SK-N-SH (cell line): ENCODE data around the gene B4GALNT3. TPM values are rescaled to one million over a fixed set of nuclear protein-coding genes. Genes with fewer than 3 reads are reported as not detected.

Source experiments
- CTCF ChIA-PET: fragments of 300-600, 350-600 bp; formaldehyde crosslinking; extraction: SDS; loops from one replicate; lab custom pipeline; 2021; lab: Yijun Ruan, JAX
- POLR2A ChIA-PET: fragments of 350-600 bp; sonication (Branson Sonifier 250); formaldehyde crosslinking; extraction: SDS; loops from one replicate; lab custom pipeline; 2020; ENCODE audit warnings: antibody characterized with exemption, inconsistent platforms; lab: Yijun Ruan, JAX
- DNase-seq: peaks from one replicate; pipeline ENCODE4 v3.0.0; 2012
- H2AFZ ChIP-seq: fragments of 200-600 bp; sonication (generic); 2 replicates; pipeline ENCODE4 v1.8.1; 2016; ENCODE audit warnings: antibody characterized with exemption, mild to moderate bottlenecking, low read depth
- H3F3A ChIP-seq: fragments of 200-600 bp; sonication (generic); replicated peaks from 2 replicates; pipeline ENCODE3; 2016; ENCODE audit warnings: antibody characterized with exemption, mild to moderate bottlenecking; ENCODE audit not compliant: insufficient read depth
- H3K27ac ChIP-seq, 2 experiments: fragments of 200-500 bp in 1 of 2; fragments of 200-600 bp in 1 of 2; sonication (Bioruptor generic) in 1 of 2; sonication (generic), shearing (Covaris generic) in 1 of 2; 2 replicates each; pipeline versions ENCODE4 v1.5.1 to v1.6.1; 2014 to 2016; ENCODE audit warnings: low read depth in 2 of 2, inconsistent platforms in 1 of 2, low read length in 1 of 2, mild to moderate bottlenecking in 1 of 2, mixed read lengths in 1 of 2
- H3K27me3 ChIP-seq: fragments of 200-600 bp; sonication (generic), shearing (Covaris generic); 2 replicates; pipeline ENCODE4 v1.6.1; 2016; ENCODE audit warnings: mixed run types; ENCODE audit not compliant: insufficient read depth
- H3K36me3 ChIP-seq, 2 experiments: fragments of 200-500 bp in 1 of 2; fragments of 200-600 bp in 1 of 2; sonication (Bioruptor generic) in 1 of 2; sonication (generic) in 1 of 2; replicated peaks in 1 of 2; 2 replicates each; pipeline versions ENCODE3 to v1.5.1; 2014 to 2016; ENCODE audit warnings: low read length in 1 of 2, mild to moderate bottlenecking in 1 of 2; ENCODE audit not compliant: insufficient read depth in 2 of 2, control insufficient read depth in 1 of 2
- H3K4me1 ChIP-seq, 2 experiments: fragments of 200-500 bp in 1 of 2; fragments of 200-600 bp in 1 of 2; sonication (Bioruptor generic) in 1 of 2; sonication (generic), shearing (Covaris generic) in 1 of 2; 2 replicates each; pipeline versions ENCODE4 v1.5.1 to v1.6.1; 2014 to 2016; ENCODE audit warnings: low read depth in 1 of 2, low read length in 1 of 2, mixed run types in 1 of 2; ENCODE audit not compliant: insufficient read depth in 2 of 2, control insufficient read depth in 1 of 2
- H3K4me2 ChIP-seq: fragments of 200-600 bp; sonication (generic), shearing (Covaris generic); 2 replicates; pipeline ENCODE4 v1.6.1; 2017; ENCODE audit warnings: mixed run types
- H3K4me3 ChIP-seq, 2 experiments: fragments of 200-500 bp in 1 of 2; fragments of 200-600 bp in 1 of 2; sonication (Bioruptor generic) in 1 of 2; sonication (generic), shearing (Covaris generic) in 1 of 2; 2 replicates each; pipeline versions ENCODE4 v1.5.1 to v1.8.1; 2014 to 2016; ENCODE audit warnings: low read depth in 2 of 2, inconsistent platforms in 1 of 2, low read length in 1 of 2, mild to moderate bottlenecking in 1 of 2, mixed read lengths in 1 of 2, moderate library complexity in 1 of 2
- H3K79me2 ChIP-seq: fragments of 200-600 bp; sonication (generic); 2 replicates; pipeline ENCODE4 v1.8.1; 2017; ENCODE audit warnings: mild to moderate bottlenecking; ENCODE audit not compliant: insufficient read depth
- H3K9ac ChIP-seq: fragments of 200-600 bp; sonication (generic); 2 replicates; pipeline ENCODE4 v1.6.1; 2017; ENCODE audit warnings: mixed run types
- H3K9me2 ChIP-seq: fragments of 200-600 bp; sonication (generic); 2 replicates; pipeline ENCODE4 v1.6.1; 2017; ENCODE audit warnings: mixed run types
- H3K9me3 ChIP-seq: fragments of 200-600 bp; sonication (generic); 2 replicates; pipeline ENCODE4 v1.6.1; 2017; ENCODE audit warnings: mixed run types, mild to moderate bottlenecking, moderate library complexity
- H4K20me1 ChIP-seq: fragments of 200-600 bp; sonication (generic); 2 replicates; pipeline ENCODE4 v1.6.1; 2017; ENCODE audit warnings: mild to moderate bottlenecking, mixed run types; ENCODE audit not compliant: insufficient read depth
- ELF1 ChIP-seq: IDR thresholded peaks from 2 replicates; pipeline ENCODE4 v1.4.0; 2012
- GABPA ChIP-seq: IDR thresholded peaks from 2 replicates; pipeline ENCODE4 v1.4.0; 2012; ENCODE audit warnings: low read depth, mild to moderate bottlenecking
- JUND ChIP-seq: IDR thresholded peaks from 2 replicates; pipeline ENCODE4 v1.4.0; 2012
- NFIC ChIP-seq: IDR thresholded peaks from 2 replicates; pipeline ENCODE4 v1.4.0; 2012; ENCODE audit warnings: borderline replicate concordance
- POLR2AphosphoS5 ChIP-seq: IDR thresholded peaks from 2 replicates; pipeline ENCODE4 v1.6.1; 2012; ENCODE audit warnings: low read depth, low read length
- REST ChIP-seq: IDR thresholded peaks from 2 replicates; pipeline ENCODE4 v1.6.1; 2012; ENCODE audit warnings: mild to moderate bottlenecking, low read depth, low read length, moderate library complexity
- RXRA ChIP-seq: IDR thresholded peaks from 2 replicates; pipeline ENCODE4 v1.4.0; 2012; ENCODE audit warnings: low read depth, mild to moderate bottlenecking, borderline replicate concordance
- TAF1 ChIP-seq: IDR thresholded peaks from 2 replicates; pipeline ENCODE4 v1.6.1; 2012; ENCODE audit warnings: low read depth, mild to moderate bottlenecking, low read length, moderate library complexity, borderline replicate concordance
- TCF12 ChIP-seq: IDR thresholded peaks from 2 replicates; pipeline ENCODE4 v1.4.0; 2012
- WGBS: methylation state at CpG from one replicate; pipeline ENCODE4 v1.1.6; 2017; ENCODE audit warnings: low lambda C conversion rate; 5-methylcytosine and 5-hydroxymethylcytosine counted together
- polyA plus RNA-seq, 3 experiments: library from polyadenylated mRNA; depleted of rRNA; stranded (reverse); fragments of >200 nt; gene quantifications; 2 replicates each; pipeline ENCODE4 v1.2.3, GENCODE V29; 2012

Gene B4GALNT3
- polyA plus RNA-seq, 1 of the 3 experiments (the other 2 are of a cell fraction) = 0.53 TPM

- Histone ChIP-seq H3K9me3 (no peaks in the 10 kb centered on the region), H3K27ac (no peak overlapping the region), H3F3A (no peaks in the 10 kb centered on the region), H3K79me2 (no peaks in the 10 kb centered on the region), H3K27me3 (peaks cover 39% of the 10 kb centered on the region), H3K9ac (no peak overlapping the region), H2AFZ (no peak overlapping the region), H3K4me2 (no peak overlapping the region), H3K36me3 (no peaks in the 10 kb centered on the region), H3K9me2 (no peaks in the 10 kb centered on the region), H4K20me1 (no peaks in the 10 kb centered on the region), H3K4me1 (peaks cover 0 to 5% of the 10 kb centered on the region in 2 experiments; a peak in 1 of 4 replicates), H3K4me3 (no peak overlapping the region)
- POLR2A ChIA-PET = no interaction called here
- TF ChIP-seq TCF12 (no peak), TAF1 (no peak), GABPA (no peak), REST (no peak), NFIC (no peak)
- no peak for DNase-seq
- 8% methylated on average over 2 of the region's 2 CpGs for WGBS
- CTCF ChIA-PET = interaction anchor here (1.0 to 21.8 kb wide), 4 partner anchors 9 to 85 kb away, joined by 3 to 560 read pairs (median 34); no protein-coding TSS in a partner anchor
These were observed 3.9 kb upstream of the B4GALNT3 start for GRCh38 chr12:455821-456220.

GRCh38 chr12:457676-458075, 2.1 kb upstream of the B4GALNT3 start:
- POLR2A ChIA-PET = no interaction called here
- Histone ChIP-seq H3K9ac (no peak overlapping the region), H3K9me3 (no peaks in the 10 kb centered on the region), H3K27me3 (peaks cover 47% of the 10 kb centered on the region), H3F3A (no peaks in the 10 kb centered on the region), H4K20me1 (no peaks in the 10 kb centered on the region), H3K79me2 (no peaks in the 10 kb centered on the region), H3K4me1 (peaks cover 0 to 5% of the 10 kb centered on the region in 2 experiments; a peak in 1 of 4 replicates), H3K36me3 (no peaks in the 10 kb centered on the region), H3K9me2 (no peaks in the 10 kb centered on the region), H2AFZ (no peak overlapping the region), H3K27ac (no peak overlapping the region), H3K4me2 (no peak overlapping the region), H3K4me3 (no peak overlapping the region)
- CTCF ChIA-PET = interaction anchor here (1.5 to 21.8 kb wide), 2 partner anchors 15 to 83 kb away, joined by 8 to 560 read pairs; no protein-coding TSS in a partner anchor
- 84% methylated on average over 4 of the region's 4 CpGs for WGBS
- no peak for DNase-seq
- no peak for TF ChIP-seq POLR2AphosphoS5
- no peak for TF ChIP-seq REST
- TF ChIP-seq RXRA = no peak
- TF ChIP-seq JUND = no peak
- no peak for TF ChIP-seq ELF1
